B cell (primary cell): Measurements from ENCODE around the gene ZDHHC7.

Experiments used
- CTCF ChIP-seq: fragments of 200-600 bp; IDR thresholded peaks from one replicate; pipeline ENCODE4 v1.8.0; 2022; ENCODE audit warnings: antibody characterized with exemption, mild to moderate bottlenecking
- EZH2 ChIP-seq: IDR thresholded peaks from 2 replicates; pipeline ENCODE4 v1.6.1; 2012; ENCODE audit warnings: borderline replicate concordance, low read depth, mild to moderate bottlenecking, moderate library complexity, low read length; ENCODE audit not compliant: insufficient read depth, poor library complexity, severe bottlenecking

DNA sequence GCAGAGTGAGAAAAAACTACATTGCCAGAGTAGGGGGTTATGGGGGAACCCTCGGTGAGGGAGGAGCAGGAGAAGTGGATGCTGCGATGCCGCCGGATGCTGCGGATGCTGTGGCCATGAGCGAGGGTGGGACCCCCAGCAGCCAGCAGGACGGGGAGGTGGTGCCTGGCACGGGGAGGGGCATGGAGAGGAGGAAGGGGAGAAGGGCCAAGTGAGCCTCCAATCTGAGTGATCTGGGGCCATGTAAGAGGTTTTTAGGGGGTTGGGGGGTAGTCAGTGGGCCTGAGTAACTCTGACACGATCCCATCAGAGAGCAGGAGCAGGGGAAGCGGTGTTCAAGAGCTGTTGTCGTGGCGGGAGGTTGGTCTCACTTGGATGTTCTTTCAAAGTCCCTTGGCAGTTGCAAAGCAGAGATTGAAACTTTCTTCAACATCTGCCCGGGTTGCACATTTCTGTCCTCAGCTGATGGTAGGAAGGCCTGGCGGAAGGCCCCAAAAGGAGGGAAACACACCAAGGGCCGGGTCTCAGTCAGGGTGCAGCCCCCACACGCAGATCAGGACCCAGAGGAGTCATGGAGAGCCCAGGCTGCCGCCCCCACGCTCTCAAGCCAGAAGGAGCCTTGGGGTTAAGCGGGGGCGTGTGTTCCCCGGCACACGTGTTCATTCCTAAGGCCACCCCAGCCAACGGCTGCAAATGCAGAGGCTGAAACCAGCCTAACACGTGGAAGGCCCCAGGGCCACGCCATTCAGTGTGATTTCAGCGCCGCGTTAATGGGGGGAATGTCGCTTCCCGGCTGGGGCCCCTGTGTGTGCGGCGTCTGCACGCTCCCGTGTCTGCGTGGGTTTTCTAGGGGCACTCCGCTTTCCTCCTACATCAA is 81.7 kb downstream of the ZDHHC7 start:
- TF ChIP-seq CTCF (no peak), EZH2 (no peak)
